Upper lobe of right lung (tissue), 1 donor: Measurements from ENCODE around the gene PLTP. TPM values are rescaled to one million over a fixed set of nuclear protein-coding genes. Genes with fewer than 3 reads are reported as not detected.
"Not testable (repeated sequence)": the region's sequence is repeated elsewhere in the genome, so short reads cannot be mapped to it uniquely, and the experiment has no call there.

Experiments used
- ATAC-seq: fragments of 200-7000 bp; cut with Tn5 transposase; one replicate; pipeline ENCODE4 v1.9.1; 2020; ENCODE audit warnings: mild to moderate bottlenecking, moderate library complexity
- DNase-seq: peaks from one replicate; pipeline ENCODE4 v3.0.0-alpha.2; 2020
- H3K27ac ChIP-seq: fragments of 200-600 bp; one replicate; pipeline ENCODE4 v1.8.0; 2022
- H3K27me3 ChIP-seq: fragments of 200-600 bp; one replicate; pipeline ENCODE4 v1.8.0; 2022; ENCODE audit warnings: mild to moderate bottlenecking
- H3K36me3 ChIP-seq: fragments of 200-600 bp; one replicate; pipeline ENCODE4 v1.8.0; 2022
- H3K4me1 ChIP-seq: fragments of 200-600 bp; one replicate; pipeline ENCODE4 v1.8.0; 2022
- H3K4me3 ChIP-seq: fragments of 200-600 bp; one replicate; pipeline ENCODE4 v1.8.0; 2022; ENCODE audit warnings: mild to moderate bottlenecking
- H3K9me3 ChIP-seq: fragments of 200-600 bp; one replicate; pipeline ENCODE4 v1.8.0; 2022
- intact Hi-C: fragments of 100-400 bp; cut with DNase I; formaldehyde crosslinking; loops from one replicate; pipeline ENCODE4 v1.11.0; 2022
- total RNA-seq: library from RNA; stranded (reverse); fragmentation: NEBNext Ultra II Directional; extraction: Animal tissue kit (Norgen Biotek cat#: 25700); gene quantifications from one replicate; pipeline ENCODE4 v1.2.1, GENCODE V29; 2021
- TF ChIP-seq, protein P1 (sequence below): fragments of 200-600 bp; IDR thresholded peaks from one replicate; pipeline ENCODE4 v1.8.0; 2022; ENCODE audit warnings: antibody characterized with exemption
- donor health status: DM: no; HTN: yes; CAD: no; lungs with severe emphysema.

PLTP gene
- total RNA-seq, 1 donor from 2014 or later = 65.9 TPM

DNA sequence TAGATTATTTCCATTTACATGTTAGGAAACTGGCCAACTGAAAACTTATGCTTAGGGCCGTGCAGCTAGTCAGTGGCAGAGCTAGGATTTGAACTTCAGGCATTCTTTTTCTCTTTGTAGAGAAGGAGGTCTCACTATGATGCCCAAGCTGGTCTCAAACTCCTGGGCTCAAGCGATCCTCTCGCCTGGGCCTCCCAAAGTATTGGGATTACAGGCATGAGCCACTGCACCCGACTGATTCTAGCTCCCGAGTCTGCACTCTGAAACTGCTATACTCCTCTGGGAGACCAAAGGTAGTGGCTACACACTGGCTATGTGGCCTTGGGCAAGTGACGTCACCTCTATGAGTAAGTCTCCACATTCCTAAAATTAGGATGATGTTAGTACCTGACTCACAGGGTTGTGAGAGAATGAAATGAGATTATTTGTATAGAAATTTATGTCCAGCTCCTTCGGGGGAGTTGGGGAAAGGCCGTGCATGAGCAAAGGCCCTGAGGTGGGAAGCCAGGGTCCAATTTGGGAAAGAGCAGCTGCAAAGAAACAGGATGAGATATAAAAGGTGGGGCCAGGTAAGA is 6.4 kb downstream of the PLTP start:
- H3K4me1 ChIP-seq = no peaks in the 10 kb centered on the region
- DNase-seq = no peak
- peaks cover 6% of the 10 kb centered on the region for H3K36me3 ChIP-seq
- no peak overlapping the region for H3K27ac ChIP-seq
- intact Hi-C loops = no loop called here
- no peak for ATAC-seq
- no peaks in the 10 kb centered on the region for H3K27me3 ChIP-seq
- TF ChIP-seq, protein P1, sequence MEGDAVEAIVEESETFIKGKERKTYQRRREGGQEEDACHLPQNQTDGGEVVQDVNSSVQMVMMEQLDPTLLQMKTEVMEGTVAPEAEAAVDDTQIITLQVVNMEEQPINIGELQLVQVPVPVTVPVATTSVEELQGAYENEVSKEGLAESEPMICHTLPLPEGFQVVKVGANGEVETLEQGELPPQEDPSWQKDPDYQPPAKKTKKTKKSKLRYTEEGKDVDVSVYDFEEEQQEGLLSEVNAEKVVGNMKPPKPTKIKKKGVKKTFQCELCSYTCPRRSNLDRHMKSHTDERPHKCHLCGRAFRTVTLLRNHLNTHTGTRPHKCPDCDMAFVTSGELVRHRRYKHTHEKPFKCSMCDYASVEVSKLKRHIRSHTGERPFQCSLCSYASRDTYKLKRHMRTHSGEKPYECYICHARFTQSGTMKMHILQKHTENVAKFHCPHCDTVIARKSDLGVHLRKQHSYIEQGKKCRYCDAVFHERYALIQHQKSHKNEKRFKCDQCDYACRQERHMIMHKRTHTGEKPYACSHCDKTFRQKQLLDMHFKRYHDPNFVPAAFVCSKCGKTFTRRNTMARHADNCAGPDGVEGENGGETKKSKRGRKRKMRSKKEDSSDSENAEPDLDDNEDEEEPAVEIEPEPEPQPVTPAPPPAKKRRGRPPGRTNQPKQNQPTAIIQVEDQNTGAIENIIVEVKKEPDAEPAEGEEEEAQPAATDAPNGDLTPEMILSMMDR = no peak
- no peaks in the 10 kb centered on the region for H3K9me3 ChIP-seq
- no peak overlapping the region for H3K4me3 ChIP-seq

DNA sequence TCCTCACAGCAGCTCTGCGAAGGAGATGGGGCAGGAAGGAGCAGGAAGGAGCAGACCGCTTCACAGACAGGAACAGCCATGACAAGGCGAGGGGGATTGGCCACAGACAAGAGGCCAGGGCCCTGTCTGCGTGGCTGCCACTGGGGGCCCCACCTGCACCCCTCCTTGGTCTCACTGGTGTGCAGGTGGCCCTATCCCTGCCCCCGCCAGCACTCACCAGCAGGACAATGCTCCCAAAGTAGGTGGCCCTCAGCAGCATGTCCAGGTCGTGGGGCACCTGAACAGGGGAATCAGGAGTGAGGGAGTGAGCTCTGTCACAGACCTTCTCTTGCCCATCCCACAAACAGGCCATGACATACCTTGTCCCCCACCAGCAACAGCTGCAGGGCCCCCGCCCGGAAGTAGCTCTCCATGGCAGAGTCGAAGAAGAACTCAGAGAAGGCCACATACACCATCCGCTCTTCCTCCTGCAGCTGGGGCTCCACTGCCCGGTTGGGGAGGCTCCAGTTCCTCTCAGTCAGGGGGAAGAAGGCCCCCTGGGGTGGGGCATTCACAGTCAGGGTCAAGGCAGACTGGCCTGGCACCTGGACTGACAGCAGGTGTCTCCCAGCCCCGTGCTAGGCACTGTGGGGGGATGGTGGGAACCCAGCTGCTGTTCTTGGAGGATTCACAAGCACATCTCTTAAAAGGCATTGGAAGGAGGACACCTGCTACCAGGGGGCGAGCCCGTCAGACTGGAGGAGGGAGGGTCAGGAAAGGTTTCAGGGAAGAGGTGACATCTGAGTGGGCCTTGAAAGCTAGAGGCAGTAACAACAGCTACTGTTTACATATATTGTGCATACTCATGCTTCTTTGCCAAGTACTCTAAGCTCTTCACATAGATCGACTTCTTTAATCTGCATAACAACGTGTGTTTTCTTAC is 7.1 kb downstream of the PLTP start:
- peak; percentile 5 for ATAC-seq
- intact Hi-C loops = no loop called here
- Histone ChIP-seq H3K36me3 (peaks cover 12% of the 10 kb centered on the region), H3K4me3 (no peak overlapping the region), H3K27ac (no peak overlapping the region), H3K9me3 (no peaks in the 10 kb centered on the region), H3K27me3 (no peaks in the 10 kb centered on the region), H3K4me1 (no peaks in the 10 kb centered on the region)
- TF ChIP-seq, protein P1 = no peak
- no peak for DNase-seq

DNA sequence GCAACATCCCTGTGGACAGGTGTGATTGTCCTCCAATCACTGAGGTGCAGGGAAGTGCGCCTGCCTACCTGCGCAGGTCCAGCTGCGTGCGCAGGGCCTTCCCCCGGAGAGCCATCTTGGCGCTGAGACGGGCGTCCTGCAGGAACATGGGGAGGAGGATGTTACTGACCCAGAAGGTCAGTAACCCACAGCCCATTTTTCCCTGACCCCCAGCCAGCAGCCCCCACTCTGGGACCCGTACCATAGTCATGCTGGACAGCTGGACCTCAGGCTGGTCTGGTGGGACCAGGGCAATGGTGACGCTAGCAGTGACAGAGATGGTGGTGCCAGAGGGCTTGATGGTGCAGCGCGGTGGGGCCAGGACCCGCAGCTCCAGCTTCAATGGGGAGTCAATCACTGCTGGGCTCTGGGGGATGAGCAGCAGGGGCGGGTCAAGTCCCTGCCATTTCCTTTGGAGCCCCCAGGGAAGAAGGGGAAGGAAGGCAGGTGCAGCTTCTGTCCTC is 9.7 kb downstream of the PLTP start:
- Histone ChIP-seq H3K4me1 (no peaks in the 10 kb centered on the region), H3K27ac (no peak overlapping the region), H3K27me3 (no peaks in the 10 kb centered on the region), H3K9me3 (no peaks in the 10 kb centered on the region), H3K36me3 (peaks cover 32% of the 10 kb centered on the region), H3K4me3 (no peak overlapping the region)
- ATAC-seq = no peak
- TF ChIP-seq, protein P1 = no peak
- intact Hi-C loops = no loop called here
- DNase-seq = no peak

DNA sequence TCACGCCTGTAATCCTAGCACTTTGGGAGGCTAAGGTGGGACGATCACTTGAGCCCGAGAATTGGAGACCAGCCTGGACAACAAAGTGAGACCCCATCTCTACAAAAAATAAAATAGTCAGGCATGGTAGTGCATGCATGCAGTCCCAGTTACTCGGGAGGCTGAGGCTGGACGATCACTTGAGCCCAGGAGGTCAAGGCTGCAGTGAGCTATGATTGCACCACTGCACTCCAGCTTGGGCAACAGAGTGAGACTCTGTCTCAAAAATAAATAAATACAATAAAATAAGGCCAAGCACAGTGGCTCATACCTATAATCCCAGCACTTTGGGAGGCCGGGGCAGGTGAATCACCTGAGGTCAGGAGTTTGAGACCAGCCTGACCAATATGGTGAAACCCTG is 10.6 kb downstream of the PLTP start:
- H3K9me3 ChIP-seq, H3K4me3 ChIP-seq, intact Hi-C loops, H3K27ac ChIP-seq, H3K4me1 ChIP-seq, ATAC-seq, DNase-seq, H3K27me3 ChIP-seq: not testable (repeated sequence)
- peaks cover 40% of the 10 kb centered on the region for H3K36me3 ChIP-seq

DNA sequence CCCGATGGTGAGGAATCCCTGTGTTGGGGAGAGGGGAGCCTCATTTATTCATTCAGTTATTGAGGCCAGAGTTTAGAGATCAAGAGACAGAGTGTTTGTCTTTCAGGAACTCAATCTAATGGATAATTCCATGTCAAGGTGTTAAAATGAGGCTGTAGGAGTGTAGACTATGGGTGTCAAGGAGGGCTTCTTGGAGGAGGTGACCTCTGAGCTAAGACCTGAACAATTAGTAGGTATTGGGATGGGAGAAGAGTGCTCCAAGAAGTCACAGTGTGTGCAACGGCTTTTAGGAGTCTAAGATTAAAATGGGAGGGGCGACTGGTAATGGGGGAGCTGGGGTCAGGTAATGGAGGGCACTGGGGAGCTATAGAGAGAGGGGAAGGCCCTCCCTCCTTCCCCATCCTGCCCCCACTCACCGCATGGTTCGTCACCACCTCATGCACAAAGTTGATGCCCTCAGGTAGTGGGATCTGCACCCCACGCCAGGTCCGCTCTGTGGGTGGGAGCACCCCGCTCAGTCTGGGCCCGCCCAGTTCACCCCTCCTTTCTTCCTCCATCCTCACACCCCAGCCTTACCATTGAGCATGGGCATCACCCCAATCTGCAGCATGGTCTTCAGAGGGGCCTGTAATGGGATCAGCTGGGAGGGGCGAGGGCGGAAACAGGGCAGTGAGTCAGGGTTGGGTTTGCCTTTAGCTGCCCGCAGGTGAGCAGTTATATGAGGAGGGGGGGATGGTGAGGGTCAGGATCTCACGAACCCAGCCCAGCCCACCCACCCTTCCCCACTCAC is 12.7 kb downstream of the PLTP start:
- H3K9me3 ChIP-seq = no peaks in the 10 kb centered on the region
- H3K36me3 ChIP-seq = peaks cover 61% of the 10 kb centered on the region
- no peak overlapping the region for H3K27ac ChIP-seq
- no peaks in the 10 kb centered on the region for H3K4me1 ChIP-seq
- no peak for DNase-seq
- intact Hi-C loops = no loop called here
- H3K27me3 ChIP-seq = no peaks in the 10 kb centered on the region
- TF ChIP-seq, protein P1 = no peak
- ATAC-seq = peak; percentile 11
- no peak overlapping the region for H3K4me3 ChIP-seq
